ENCODE measurements around the gene EML2.

The EML2 gene

DNA sequence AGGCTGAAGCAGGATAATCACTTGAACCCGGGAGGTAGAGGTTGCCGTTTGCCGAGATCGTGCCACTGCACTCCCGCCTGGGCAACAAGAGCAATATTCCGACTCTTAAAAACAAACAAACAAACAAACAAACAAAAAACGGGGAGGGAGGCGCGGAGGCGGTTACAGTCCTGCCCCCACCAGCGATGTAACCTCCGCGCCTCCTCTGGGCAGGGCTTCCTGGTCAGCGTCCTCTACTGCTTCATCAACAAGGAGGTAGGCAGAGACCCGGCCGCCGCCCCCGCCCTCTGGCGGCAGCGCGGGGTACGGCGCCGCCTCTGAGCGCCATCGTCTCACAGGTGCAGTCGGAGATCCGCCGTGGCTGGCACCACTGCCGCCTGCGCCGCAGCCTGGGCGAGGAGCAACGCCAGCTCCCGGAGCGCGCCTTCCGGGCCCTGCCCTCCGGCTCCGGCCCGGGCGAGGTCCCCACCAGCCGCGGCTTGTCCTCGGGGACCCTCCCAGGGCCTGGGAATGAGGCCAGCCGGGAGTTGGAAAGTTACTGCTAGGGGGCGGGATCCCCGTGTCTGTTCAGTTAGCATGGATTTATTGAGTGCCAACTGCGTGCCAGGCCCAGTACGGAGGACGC is 42.3 kb upstream of the EML2 start (continued):
- TF ChIP-seq, protein P1, sequence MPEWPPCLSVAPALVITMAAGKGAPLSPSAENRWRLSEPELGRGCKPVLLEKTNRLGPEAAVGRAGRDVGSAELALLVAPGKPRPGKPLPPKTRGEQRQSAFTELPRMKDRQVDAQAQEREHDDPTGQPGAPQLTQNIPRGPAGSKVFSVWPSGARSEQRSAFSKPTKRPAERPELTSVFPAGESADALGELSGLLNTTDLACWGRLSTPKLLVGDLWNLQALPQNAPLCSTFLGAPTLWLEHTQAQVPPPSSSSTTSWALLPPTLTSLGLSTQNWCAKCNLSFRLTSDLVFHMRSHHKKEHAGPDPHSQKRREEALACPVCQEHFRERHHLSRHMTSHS (tag by site-specific recombination; IDR thresholded peaks at IDR 0.05): no peak
- TF ChIP-seq ZNF391 (tag by site-specific recombination; IDR thresholded peaks at IDR 0.05; ENCODE audit: borderline replicate concordance, low read depth) (0 out of 2 replicates have a peak, but pooled peaks have one; percentile 13), ZNF792 (tag by site-specific recombination; IDR thresholded peaks at IDR 0.05) (no peak), ZNF350 (tag by site-specific recombination; IDR thresholded peaks at IDR 0.05) (no peak), ZNF366 (tag by site-specific recombination; conservative IDR thresholded peaks at IDR 0.05) (no peak), ZNF677 (tag by site-specific recombination; IDR thresholded peaks at IDR 0.05) (no peak), KLF1 (tag by site-specific recombination; IDR thresholded peaks at IDR 0.05) (peak; percentile 50; the same call in 1 of the 2 replicates), REPIN1 (tag by site-specific recombination; IDR thresholded peaks at IDR 0.05; ENCODE audit: low read depth) (no peak), HOXC10 (CRISPR knock-in tag; IDR thresholded peaks at IDR 0.05) (no peak), ZSCAN16 (tag by site-specific recombination; IDR thresholded peaks at IDR 0.05) (no peak), ZNF23 (tag by site-specific recombination; IDR thresholded peaks at IDR 0.05; ENCODE audit: borderline replicate concordance) (no peak), ZNF600 (tag by site-specific recombination; IDR thresholded peaks at IDR 0.05) (peak; percentile 24), ZNF132 (tag by site-specific recombination; IDR thresholded peaks at IDR 0.05; ENCODE audit: borderline replicate concordance) (no peak), ZNF155 (tag by site-specific recombination; IDR thresholded peaks at IDR 0.05) (no peak), SCRT2 (tag by site-specific recombination; IDR thresholded peaks at IDR 0.05) (no peak), KLF16 (tag by site-specific recombination; IDR thresholded peaks at IDR 0.05) (peak; percentile 62; the same call in 1 of the 2 replicates), ZNF621 (tag by site-specific recombination; IDR thresholded peaks at IDR 0.05) (no peak), ZFP41 (tag by site-specific recombination; IDR thresholded peaks at IDR 0.05; ENCODE audit: borderline replicate concordance) (no peak), ZNF140 (tag by site-specific recombination; IDR thresholded peaks at IDR 0.05) (no peak), ZNF571 (tag by site-specific recombination; IDR thresholded peaks at IDR 0.05) (no peak), ZNF324 (tag by site-specific recombination; IDR thresholded peaks at IDR 0.05) (no peak), TCF7L2 (IDR thresholded peaks at IDR 0.05; ENCODE audit: borderline replicate concordance, low read depth, low read length) (no peak), ZNF19 (tag by site-specific recombination; IDR thresholded peaks at IDR 0.05; ENCODE audit: low read depth) (no peak)
- TF ChIP-seq, protein P2, sequence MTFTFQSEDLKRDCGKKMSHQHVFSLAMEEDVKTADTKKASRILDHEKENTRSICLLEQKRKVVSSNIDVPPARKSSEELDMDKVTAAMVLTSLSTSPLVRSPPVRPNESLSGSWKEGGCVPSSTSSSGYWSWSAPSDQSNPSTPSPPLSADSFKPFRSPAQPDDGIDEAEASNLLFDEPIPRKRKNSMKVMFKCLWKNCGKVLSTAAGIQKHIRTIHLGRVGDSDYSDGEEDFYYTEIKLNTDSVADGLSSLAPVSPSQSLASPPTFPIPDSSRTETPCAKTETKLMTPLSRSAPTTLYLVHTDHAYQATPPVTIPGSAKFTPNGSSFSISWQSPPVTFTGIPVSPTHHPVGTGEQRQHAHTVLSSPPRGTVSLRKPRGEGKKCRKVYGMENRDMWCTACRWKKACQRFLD (tag by site-specific recombination; IDR thresholded peaks at IDR 0.05): no peak
- TF ChIP-seq, protein P3, sequence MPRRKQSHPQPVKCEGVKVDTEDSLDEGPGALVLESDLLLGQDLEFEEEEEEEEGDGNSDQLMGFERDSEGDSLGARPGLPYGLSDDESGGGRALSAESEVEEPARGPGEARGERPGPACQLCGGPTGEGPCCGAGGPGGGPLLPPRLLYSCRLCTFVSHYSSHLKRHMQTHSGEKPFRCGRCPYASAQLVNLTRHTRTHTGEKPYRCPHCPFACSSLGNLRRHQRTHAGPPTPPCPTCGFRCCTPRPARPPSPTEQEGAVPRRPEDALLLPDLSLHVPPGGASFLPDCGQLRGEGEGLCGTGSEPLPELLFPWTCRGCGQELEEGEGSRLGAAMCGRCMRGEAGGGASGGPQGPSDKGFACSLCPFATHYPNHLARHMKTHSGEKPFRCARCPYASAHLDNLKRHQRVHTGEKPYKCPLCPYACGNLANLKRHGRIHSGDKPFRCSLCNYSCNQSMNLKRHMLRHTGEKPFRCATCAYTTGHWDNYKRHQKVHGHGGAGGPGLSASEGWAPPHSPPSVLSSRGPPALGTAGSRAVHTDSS (tag by site-specific recombination; IDR thresholded peaks at IDR 0.05): no peak
- TF ChIP-seq, protein P4, sequence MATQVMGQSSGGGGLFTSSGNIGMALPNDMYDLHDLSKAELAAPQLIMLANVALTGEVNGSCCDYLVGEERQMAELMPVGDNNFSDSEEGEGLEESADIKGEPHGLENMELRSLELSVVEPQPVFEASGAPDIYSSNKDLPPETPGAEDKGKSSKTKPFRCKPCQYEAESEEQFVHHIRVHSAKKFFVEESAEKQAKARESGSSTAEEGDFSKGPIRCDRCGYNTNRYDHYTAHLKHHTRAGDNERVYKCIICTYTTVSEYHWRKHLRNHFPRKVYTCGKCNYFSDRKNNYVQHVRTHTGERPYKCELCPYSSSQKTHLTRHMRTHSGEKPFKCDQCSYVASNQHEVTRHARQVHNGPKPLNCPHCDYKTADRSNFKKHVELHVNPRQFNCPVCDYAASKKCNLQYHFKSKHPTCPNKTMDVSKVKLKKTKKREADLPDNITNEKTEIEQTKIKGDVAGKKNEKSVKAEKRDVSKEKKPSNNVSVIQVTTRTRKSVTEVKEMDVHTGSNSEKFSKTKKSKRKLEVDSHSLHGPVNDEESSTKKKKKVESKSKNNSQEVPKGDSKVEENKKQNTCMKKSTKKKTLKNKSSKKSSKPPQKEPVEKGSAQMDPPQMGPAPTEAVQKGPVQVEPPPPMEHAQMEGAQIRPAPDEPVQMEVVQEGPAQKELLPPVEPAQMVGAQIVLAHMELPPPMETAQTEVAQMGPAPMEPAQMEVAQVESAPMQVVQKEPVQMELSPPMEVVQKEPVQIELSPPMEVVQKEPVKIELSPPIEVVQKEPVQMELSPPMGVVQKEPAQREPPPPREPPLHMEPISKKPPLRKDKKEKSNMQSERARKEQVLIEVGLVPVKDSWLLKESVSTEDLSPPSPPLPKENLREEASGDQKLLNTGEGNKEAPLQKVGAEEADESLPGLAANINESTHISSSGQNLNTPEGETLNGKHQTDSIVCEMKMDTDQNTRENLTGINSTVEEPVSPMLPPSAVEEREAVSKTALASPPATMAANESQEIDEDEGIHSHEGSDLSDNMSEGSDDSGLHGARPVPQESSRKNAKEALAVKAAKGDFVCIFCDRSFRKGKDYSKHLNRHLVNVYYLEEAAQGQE (tag by site-specific recombination; IDR thresholded peaks at IDR 0.05): no peak; the same call in 1 of the 2 replicates
- TF ChIP-seq, protein P5, sequence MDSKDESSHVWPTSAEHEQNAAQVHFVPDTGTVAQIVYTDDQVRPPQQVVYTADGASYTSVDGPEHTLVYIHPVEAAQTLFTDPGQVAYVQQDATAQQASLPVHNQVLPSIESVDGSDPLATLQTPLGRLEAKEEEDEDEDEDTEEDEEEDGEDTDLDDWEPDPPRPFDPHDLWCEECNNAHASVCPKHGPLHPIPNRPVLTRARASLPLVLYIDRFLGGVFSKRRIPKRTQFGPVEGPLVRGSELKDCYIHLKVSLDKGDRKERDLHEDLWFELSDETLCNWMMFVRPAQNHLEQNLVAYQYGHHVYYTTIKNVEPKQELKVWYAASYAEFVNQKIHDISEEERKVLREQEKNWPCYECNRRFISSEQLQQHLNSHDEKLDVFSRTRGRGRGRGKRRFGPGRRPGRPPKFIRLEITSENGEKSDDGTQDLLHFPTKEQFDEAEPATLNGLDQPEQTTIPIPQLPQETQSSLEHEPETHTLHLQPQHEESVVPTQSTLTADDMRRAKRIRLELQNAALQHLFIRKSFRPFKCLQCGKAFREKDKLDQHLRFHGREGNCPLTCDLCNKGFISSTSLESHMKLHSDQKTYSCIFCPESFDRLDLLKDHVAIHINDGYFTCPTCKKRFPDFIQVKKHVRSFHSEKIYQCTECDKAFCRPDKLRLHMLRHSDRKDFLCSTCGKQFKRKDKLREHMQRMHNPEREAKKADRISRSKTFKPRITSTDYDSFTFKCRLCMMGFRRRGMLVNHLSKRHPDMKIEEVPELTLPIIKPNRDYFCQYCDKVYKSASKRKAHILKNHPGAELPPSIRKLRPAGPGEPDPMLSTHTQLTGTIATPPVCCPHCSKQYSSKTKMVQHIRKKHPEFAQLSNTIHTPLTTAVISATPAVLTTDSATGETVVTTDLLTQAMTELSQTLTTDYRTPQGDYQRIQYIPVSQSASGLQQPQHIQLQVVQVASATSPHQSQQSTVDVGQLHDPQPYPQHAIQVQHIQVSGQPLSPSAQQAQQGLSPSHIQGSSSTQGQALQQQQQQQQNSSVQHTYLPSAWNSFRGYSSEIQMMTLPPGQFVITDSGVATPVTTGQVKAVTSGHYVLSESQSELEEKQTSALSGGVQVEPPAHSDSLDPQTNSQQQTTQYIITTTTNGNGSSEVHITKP (tag by site-specific recombination; IDR thresholded peaks at IDR 0.05): peak; percentile 44; the same call in 1 of the 2 replicates
- TF ChIP-seq, protein P6, sequence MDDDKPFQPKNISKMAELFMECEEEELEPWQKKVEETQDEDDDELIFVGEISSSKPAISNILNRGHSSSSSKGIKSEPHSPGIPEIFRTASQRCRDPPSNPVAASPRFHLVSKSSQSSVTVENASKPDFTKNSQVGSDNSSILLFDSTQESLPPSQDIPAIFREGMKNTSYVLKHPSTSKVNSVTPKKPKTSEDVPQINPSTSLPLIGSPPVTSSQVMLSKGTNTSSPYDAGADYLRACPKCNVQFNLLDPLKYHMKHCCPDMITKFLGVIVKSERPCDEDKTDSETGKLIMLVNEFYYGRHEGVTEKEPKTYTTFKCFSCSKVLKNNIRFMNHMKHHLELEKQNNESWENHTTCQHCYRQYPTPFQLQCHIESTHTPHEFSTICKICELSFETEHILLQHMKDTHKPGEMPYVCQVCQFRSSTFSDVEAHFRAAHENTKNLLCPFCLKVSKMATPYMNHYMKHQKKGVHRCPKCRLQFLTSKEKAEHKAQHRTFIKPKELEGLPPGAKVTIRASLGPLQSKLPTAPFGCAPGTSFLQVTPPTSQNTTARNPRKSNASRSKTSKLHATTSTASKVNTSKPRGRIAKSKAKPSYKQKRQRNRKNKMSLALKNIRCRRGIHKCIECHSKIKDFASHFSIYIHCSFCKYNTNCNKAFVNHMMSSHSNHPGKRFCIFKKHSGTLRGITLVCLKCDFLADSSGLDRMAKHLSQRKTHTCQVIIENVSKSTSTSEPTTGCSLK (tag by site-specific recombination; IDR thresholded peaks at IDR 0.05): no peak
